H1 (cell line): ENCODE data around the gene CACNA1F. TPM values are rescaled to one million over a fixed set of nuclear protein-coding genes. Genes with fewer than 3 reads are reported as not detected.

Experiments
- CTCF ChIA-PET: fragments of 300-600 bp; sonication (Branson Sonifier 250); formaldehyde crosslinking; loops from one replicate; lab custom pipeline; 2021; ENCODE audit not compliant: partially characterized antibody; lab: Charles Lee
- POLR2A ChIA-PET: fragments of 300-600 bp; sonication (Branson Sonifier 250); formaldehyde crosslinking; loops from one replicate; lab custom pipeline; 2021; ENCODE audit warnings: inconsistent platforms; ENCODE audit not compliant: partially characterized antibody; lab: Charles Lee
- DNase-seq, 2 experiments: peaks; one replicate each; pipeline versions ENCODE4 v3.0.0 to v3.0.0-alpha.2; 2010 to 2022; ENCODE audit warnings: low spot score in 2 of 2, low read depth in 1 of 2, mixed read lengths in 1 of 2
- FAIRE-seq: peaks from 2 replicates; lab custom pipeline; 2011; peaks lifted over from hg19 to GRCh38; lab: Jason Lieb, UNC
- H2AFZ ChIP-seq: 2 replicates; pipeline ENCODE4 v1.8.1; 2012; ENCODE audit warnings: low read length, inconsistent platforms
- H2AK5ac ChIP-seq: 2 replicates; pipeline ENCODE4 v1.6.1; 2013; ENCODE audit warnings: low read depth, low read length
- H2BK120ac ChIP-seq: replicated peaks from 2 replicates; pipeline ENCODE3; 2013; ENCODE audit warnings: low read depth, low read length, inconsistent platforms
- H2BK12ac ChIP-seq: 2 replicates; pipeline ENCODE4 v1.6.1; 2013; ENCODE audit warnings: low read depth, low read length
- H2BK15ac ChIP-seq: 2 replicates; pipeline ENCODE4 v1.6.1; 2013; ENCODE audit warnings: low read length
- H2BK20ac ChIP-seq: 2 replicates; pipeline ENCODE4 v1.6.1; 2013; ENCODE audit warnings: low read length
- H2BK5ac ChIP-seq: 2 replicates; pipeline ENCODE4 v1.6.1; 2013; ENCODE audit warnings: low read depth, low read length
- H3K14ac ChIP-seq: 2 replicates; pipeline ENCODE4 v1.6.1; 2013; ENCODE audit warnings: inconsistent platforms; ENCODE audit not compliant: insufficient read length
- H3K18ac ChIP-seq: 2 replicates; pipeline ENCODE4 v1.6.1; 2013; ENCODE audit warnings: low read length; ENCODE audit errors: extremely low read depth
- H3K23ac ChIP-seq: 2 replicates; pipeline ENCODE4 v1.6.1; 2013; ENCODE audit warnings: inconsistent platforms; ENCODE audit not compliant: insufficient read length
- H3K23me2 ChIP-seq: 2 replicates; pipeline ENCODE4 v1.6.1; 2013; ENCODE audit warnings: low read depth, low read length
- H3K27ac ChIP-seq: 2 replicates; pipeline ENCODE4 v1.6.1; 2011; ENCODE audit warnings: low read depth, low read length, inconsistent platforms
- H3K27me3 ChIP-seq, 4 experiments: replicated peaks in 1 of 4; 1 replicate in 1 of 4; 2 replicates in 3 of 4; pipeline versions ENCODE4 v1.6.1 to v1.8.1; 2011 to 2013; ENCODE audit warnings: low read length in 3 of 4, mild to moderate bottlenecking in 3 of 4, inconsistent platforms in 2 of 4, mixed read lengths in 2 of 4, moderate library complexity in 1 of 4; ENCODE audit not compliant: control insufficient read depth in 3 of 4, insufficient read depth in 3 of 4; ENCODE audit errors: extremely low read depth in 1 of 4
- H3K36me3 ChIP-seq, 4 experiments: 2 replicates each; pipeline versions ENCODE4 v1.6.1 to v1.8.1; 2011 to 2013; ENCODE audit warnings: mild to moderate bottlenecking in 4 of 4, low read length in 3 of 4, moderate library complexity in 2 of 4, control low read depth in 1 of 4, inconsistent platforms in 1 of 4; ENCODE audit not compliant: insufficient read depth in 4 of 4, control insufficient read depth in 2 of 4
- H3K4ac ChIP-seq: replicated peaks from 2 replicates; pipeline ENCODE3; 2013; ENCODE audit warnings: low read length, low read depth, mixed read lengths, inconsistent platforms; ENCODE audit not compliant: insufficient read length
- H3K4me1 ChIP-seq, 4 experiments: replicated peaks in 1 of 4; 1 replicate in 1 of 4; 2 replicates in 3 of 4; pipeline versions ENCODE4 v1.6.1 to v1.8.1; 2011 to 2013; ENCODE audit warnings: low read length in 3 of 4, inconsistent platforms in 2 of 4, mixed read lengths in 1 of 4; ENCODE audit not compliant: insufficient read depth in 4 of 4, control insufficient read depth in 3 of 4
- H3K4me2 ChIP-seq, 2 experiments: 2 replicates each; pipeline versions ENCODE4 v1.6.1 to v1.8.1; 2011 to 2013; ENCODE audit warnings: low read depth in 2 of 2, low read length in 2 of 2, control low read depth in 1 of 2, inconsistent platforms in 1 of 2, mild to moderate bottlenecking in 1 of 2; ENCODE audit not compliant: insufficient read depth in 1 of 2
- H3K4me3 ChIP-seq, 4 experiments: fragments of 200-600, 300-600 bp in 1 of 4; sonication (generic), shearing (Covaris generic), sonication (Bioruptor Twin) in 1 of 4; 2 replicates each; pipeline versions ENCODE4 v1.5.1 to v1.8.1; 2011 to 2016; ENCODE audit warnings: low read length in 4 of 4, low read depth in 3 of 4, control low read depth in 2 of 4, inconsistent platforms in 2 of 4, mild to moderate bottlenecking in 2 of 4, mixed read lengths in 1 of 4, moderate library complexity in 1 of 4; ENCODE audit not compliant: insufficient read depth in 2 of 4; ENCODE audit errors: extremely low read depth in 1 of 4
- H3K56ac ChIP-seq: replicated peaks from 2 replicates; pipeline ENCODE3; 2013; ENCODE audit warnings: low read depth, mild to moderate bottlenecking, mixed read lengths, low read length, inconsistent platforms; ENCODE audit not compliant: insufficient read length
- H3K79me1 ChIP-seq: 2 replicates; pipeline ENCODE4 v1.6.1; 2013; ENCODE audit warnings: low read depth, low read length, control low read depth
- H3K79me2 ChIP-seq, 2 experiments: 2 replicates each; pipeline versions ENCODE4 v1.6.1 to v1.8.1; 2012 to 2013; ENCODE audit warnings: low read length in 2 of 2, mild to moderate bottlenecking in 2 of 2, inconsistent platforms in 1 of 2; ENCODE audit not compliant: insufficient read depth in 2 of 2, control insufficient read depth in 1 of 2
- H3K9ac ChIP-seq, 4 experiments: replicated peaks in 1 of 4; 1 replicate in 1 of 4; 2 replicates in 3 of 4; pipeline versions ENCODE4 v1.6.1 to v1.8.1; 2011 to 2013; ENCODE audit warnings: low read depth in 3 of 4, low read length in 3 of 4, control low read depth in 2 of 4, mild to moderate bottlenecking in 2 of 4, moderate library complexity in 2 of 4, inconsistent platforms in 1 of 4; ENCODE audit errors: extremely low read depth in 1 of 4
- H3K9me3 ChIP-seq, 2 experiments: 2 replicates each; pipeline versions ENCODE4 v1.6.1 to v1.8.1; 2012 to 2013; ENCODE audit warnings: mild to moderate bottlenecking in 2 of 2, moderate library complexity in 2 of 2, control low read depth in 1 of 2, inconsistent platforms in 1 of 2, low read depth in 1 of 2, low read length in 1 of 2, mixed read lengths in 1 of 2; ENCODE audit not compliant: insufficient read depth in 2 of 2
- H4K20me1 ChIP-seq, 2 experiments: replicated peaks in 1 of 2; 2 replicates each; pipeline versions ENCODE3 to v1.8.1; 2011 to 2013; ENCODE audit warnings: inconsistent platforms in 2 of 2, low read length in 2 of 2, mild to moderate bottlenecking in 1 of 2; ENCODE audit not compliant: insufficient read depth in 2 of 2, control insufficient read depth in 1 of 2
- H4K5ac ChIP-seq: 2 replicates; pipeline ENCODE4 v1.6.1; 2013; ENCODE audit warnings: low read length, low read depth, mixed read lengths, inconsistent platforms; ENCODE audit not compliant: insufficient read length
- H4K8ac ChIP-seq: 2 replicates; pipeline ENCODE4 v1.8.0; 2013; ENCODE audit warnings: mild to moderate bottlenecking, moderate library complexity, low read length, inconsistent platforms; ENCODE audit not compliant: insufficient read depth; ENCODE audit errors: extremely low read depth
- H4K91ac ChIP-seq: replicated peaks from 2 replicates; pipeline ENCODE3; 2013; ENCODE audit warnings: low read length, mixed read lengths, inconsistent platforms; ENCODE audit not compliant: insufficient read length
- CBX8 ChIP-seq: fragments of 300-800, 300-1000 bp; sonication (generic); IDR thresholded peaks from 2 replicates; pipeline ENCODE4 v1.7.1; 2016; ENCODE audit warnings: low read depth, low read length, borderline replicate concordance
- EP300 ChIP-seq, 2 experiments: IDR thresholded peaks; 1 replicate in 1 of 2; 2 replicates in 1 of 2; pipeline ENCODE4 v1.6.1; 2011 to 2012; ENCODE audit warnings: low read depth in 2 of 2, low read length in 2 of 2, mild to moderate bottlenecking in 2 of 2, borderline replicate concordance in 1 of 2, inconsistent platforms in 1 of 2, moderate library complexity in 1 of 2
- GTF2F1 ChIP-seq: IDR thresholded peaks from 2 replicates; pipeline ENCODE4 v1.6.1; 2012; ENCODE audit warnings: low read depth, low read length, improper control_type of control experiment, borderline replicate concordance
- JUND ChIP-seq: IDR thresholded peaks from 2 replicates; pipeline ENCODE4 v1.6.1; 2011; ENCODE audit warnings: mild to moderate bottlenecking, improper control_type of control experiment, low read length
- KDM5A ChIP-seq: fragments of 200-600 bp; IDR thresholded peaks from 2 replicates; pipeline ENCODE4 v1.7.1; 2012; ENCODE audit warnings: mild to moderate bottlenecking, low read length, inconsistent platforms, mixed read lengths
- NANOG ChIP-seq: IDR thresholded peaks from 2 replicates; pipeline ENCODE4 v1.6.1; 2011; ENCODE audit warnings: low read length, low read depth, mild to moderate bottlenecking, inconsistent platforms; ENCODE audit not compliant: insufficient read depth, poor library complexity, severe bottlenecking
- POLR2AphosphoS5 ChIP-seq: IDR thresholded peaks from 2 replicates; pipeline ENCODE4 v1.6.1; 2011; ENCODE audit warnings: low read depth, low read length
- RXRA ChIP-seq: IDR thresholded peaks from 2 replicates; pipeline ENCODE4 v1.6.1; 2011; ENCODE audit warnings: low read depth, mild to moderate bottlenecking, low read length, moderate library complexity; ENCODE audit not compliant: insufficient read depth
- SIX5 ChIP-seq: IDR thresholded peaks from 2 replicates; pipeline ENCODE4 v1.6.1; 2011; ENCODE audit warnings: mild to moderate bottlenecking, low read depth, low read length
- TAF1 ChIP-seq: IDR thresholded peaks from 2 replicates; pipeline ENCODE4 v1.6.1; 2011; ENCODE audit warnings: mild to moderate bottlenecking, low read depth, low read length
- TCF12 ChIP-seq: IDR thresholded peaks from 2 replicates; pipeline ENCODE4 v1.6.1; 2011; ENCODE audit warnings: low read depth, mild to moderate bottlenecking, low read length
- TEAD4 ChIP-seq: IDR thresholded peaks from 2 replicates; pipeline ENCODE4 v1.6.1; 2012; ENCODE audit warnings: low read depth, low read length, inconsistent platforms, mixed read lengths
- WGBS, 2 experiments: shearing (Covaris generic) in 1 of 2; methylation state at CpG; one replicate each; pipeline versions ENCODE4 v1.1.6 to v1.1.7; 2013 to 2015; ENCODE audit warnings: low lambda C conversion rate in 2 of 2, mixed read lengths in 2 of 2, inconsistent platforms in 1 of 2, low coverage in 1 of 2, missing lambda C conversion rate in 1 of 2; ENCODE audit not compliant: insufficient replicate concordance in 2 of 2, insufficient coverage in 1 of 2, insufficient read length in 1 of 2; ENCODE audit errors: extremely low coverage in 1 of 2, missing lambda C conversion rate in 1 of 2; 5-methylcytosine and 5-hydroxymethylcytosine counted together
- polyA plus RNA-seq, 7 experiments: library from polyadenylated mRNA; depleted of rRNA in 3 of 7; stranded (reverse) in 5 of 7; unstranded in 2 of 7; fragments of >200 nt in 5 of 7; fragments of 200-250 nt in 2 of 7; gene quantifications; 1 replicate in 5 of 7; 2 replicates in 1 of 7; 4 replicates in 1 of 7; pipeline versions ENCODE4 v1.2.1 to v1.2.3, GENCODE V29; 2011 to 2013; ENCODE audit warnings: missing spikeins in 2 of 7, mixed read lengths in 2 of 7
- total RNA-seq: library from RNA; stranded (reverse); fragmentation: NEBNext Ultra II Directional; extraction: Animal tissue kit (Norgen Biotek cat#: 25700); gene quantifications from 2 replicates; pipeline ENCODE4 v1.2.1, GENCODE V29; 2021

Gene CACNA1F
- total and polyA plus RNA-seq, 2 of the 8 experiments (the other 6 are each of a cell fraction or from before 2014, with no cell fraction given), result 0.59 to 0.84 TPM

DNA sequence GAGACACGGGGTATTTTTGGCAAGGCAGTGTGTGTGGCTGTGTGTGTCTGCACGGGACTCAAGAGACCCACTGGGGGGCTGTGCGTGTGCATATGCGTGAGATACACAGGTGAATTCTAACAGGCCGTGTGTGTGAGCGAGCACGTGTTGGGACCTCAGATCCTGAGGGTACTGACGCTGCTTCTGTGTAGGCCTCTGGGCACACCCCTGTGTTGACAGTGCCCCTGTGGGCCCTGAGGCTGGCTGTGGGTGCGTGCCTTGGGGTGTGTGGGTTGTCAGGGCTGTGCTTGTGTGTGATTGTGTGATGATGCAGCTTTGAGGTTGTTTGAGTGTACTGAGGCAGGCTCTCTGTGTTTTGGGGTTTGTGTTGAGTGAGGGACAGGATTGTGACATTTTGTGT lies 17.4 kb upstream of the CACNA1F start:
- no peaks in the 10 kb centered on the region for H3K9me3 ChIP-seq
- H4K91ac ChIP-seq, result no peak overlapping the region
- H2BK5ac ChIP-seq, result no peak overlapping the region
- no peak overlapping the region for H2BK12ac ChIP-seq
- no peak overlapping the region for H3K14ac ChIP-seq
- no peak overlapping the region for H4K8ac ChIP-seq
- H2BK120ac ChIP-seq, result no peak overlapping the region
- 88% methylated on average over 8 of the region's 9 CpGs; no CpG with 5 or more reads in 1 of the 2 experiments for WGBS, 2 experiments
- H3K23me2 ChIP-seq, result no peaks in the 10 kb centered on the region; the same call in 1 of the 2 replicates
- no peak overlapping the region for H2AK5ac ChIP-seq
- H3K23ac ChIP-seq, result no peak overlapping the region
- FAIRE-seq (no peak), DNase-seq (no peak)
- H3K79me2 ChIP-seq, result no peaks in the 10 kb centered on the region
- H3K4me1 ChIP-seq, result no peaks in the 10 kb centered on the region; a peak in 1 of 7 replicates
- no peak overlapping the region for H3K27ac ChIP-seq
- ChIA-PET POLR2A (interaction anchor here (1.2 kb wide), 1 partner anchor 9 kb away, joined by 4 read pairs; no protein-coding TSS in a partner anchor), CTCF (no interaction called here)
- H4K20me1 ChIP-seq, result no peaks in the 10 kb centered on the region
- H2BK20ac ChIP-seq, result no peak overlapping the region
- TF ChIP-seq RXRA, result no peak
- TF ChIP-seq NANOG, result no peak
- TF ChIP-seq KDM5A, result no peak
- TF ChIP-seq EP300 (IDR thresholded peaks at IDR 0.05; ENCODE audit: borderline replicate concordance in 1 of 2, low read depth in 2 of 2, low read length in 2 of 2), result no peak
- no peak for TF ChIP-seq SIX5
- TF ChIP-seq POLR2AphosphoS5, result no peak
- no peak for TF ChIP-seq TEAD4
- TF ChIP-seq JUND, result no peak
- no peak for TF ChIP-seq CBX8
- TF ChIP-seq TAF1, result no peak
- TF ChIP-seq GTF2F1, result no peak
- TF ChIP-seq TCF12, result no peak
- H3K79me1 ChIP-seq, result no peaks in the 10 kb centered on the region
- H2AFZ ChIP-seq, result no peak overlapping the region
- H2BK15ac ChIP-seq, result no peak overlapping the region
- H3K9ac ChIP-seq, result no peak overlapping the region
- H3K4ac ChIP-seq, result no peak overlapping the region
- H3K36me3 ChIP-seq, result no peaks in the 10 kb centered on the region
- no peak overlapping the region for H4K5ac ChIP-seq
- H3K27me3 ChIP-seq, result no peaks in the 10 kb centered on the region
- no peak overlapping the region for H3K56ac ChIP-seq
- no peak overlapping the region for H3K18ac ChIP-seq
- no peak overlapping the region for H3K4me3 ChIP-seq
- H3K4me2 ChIP-seq, result no peak overlapping the region
